ENCODE measurements around the gene NFKBIE.

DNA sequence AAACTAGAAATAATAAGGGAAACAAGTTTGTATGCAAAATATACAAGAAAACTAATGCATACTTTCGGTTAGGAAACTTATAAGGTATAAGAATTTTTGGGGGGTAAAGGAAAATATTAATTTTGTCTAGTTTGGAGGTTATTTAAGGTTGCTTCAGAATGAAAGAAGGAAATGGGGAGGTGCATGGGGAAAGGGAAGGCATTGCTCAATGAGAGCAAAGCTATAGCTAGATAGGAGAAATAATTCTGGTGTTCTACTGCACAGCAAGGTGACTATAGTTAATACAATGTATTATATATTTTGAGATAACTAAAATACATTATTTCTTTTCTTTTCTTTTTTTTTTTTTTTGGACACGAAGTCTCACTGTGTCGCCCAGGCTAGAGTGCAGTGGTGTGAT lies 54.1 kb downstream of the NFKBIE start:
- no peak for TF ChIP-seq TAF1 (conservative IDR thresholded peaks at IDR 0.05)
- TF ChIP-seq, protein P1, sequence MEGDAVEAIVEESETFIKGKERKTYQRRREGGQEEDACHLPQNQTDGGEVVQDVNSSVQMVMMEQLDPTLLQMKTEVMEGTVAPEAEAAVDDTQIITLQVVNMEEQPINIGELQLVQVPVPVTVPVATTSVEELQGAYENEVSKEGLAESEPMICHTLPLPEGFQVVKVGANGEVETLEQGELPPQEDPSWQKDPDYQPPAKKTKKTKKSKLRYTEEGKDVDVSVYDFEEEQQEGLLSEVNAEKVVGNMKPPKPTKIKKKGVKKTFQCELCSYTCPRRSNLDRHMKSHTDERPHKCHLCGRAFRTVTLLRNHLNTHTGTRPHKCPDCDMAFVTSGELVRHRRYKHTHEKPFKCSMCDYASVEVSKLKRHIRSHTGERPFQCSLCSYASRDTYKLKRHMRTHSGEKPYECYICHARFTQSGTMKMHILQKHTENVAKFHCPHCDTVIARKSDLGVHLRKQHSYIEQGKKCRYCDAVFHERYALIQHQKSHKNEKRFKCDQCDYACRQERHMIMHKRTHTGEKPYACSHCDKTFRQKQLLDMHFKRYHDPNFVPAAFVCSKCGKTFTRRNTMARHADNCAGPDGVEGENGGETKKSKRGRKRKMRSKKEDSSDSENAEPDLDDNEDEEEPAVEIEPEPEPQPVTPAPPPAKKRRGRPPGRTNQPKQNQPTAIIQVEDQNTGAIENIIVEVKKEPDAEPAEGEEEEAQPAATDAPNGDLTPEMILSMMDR (IDR thresholded peaks at IDR 0.05; ENCODE audit: low read depth, low read length, missing input control) = no peak
- no peak for TF ChIP-seq JUND (IDR thresholded peaks at IDR 0.05)
- TF ChIP-seq YY1 (IDR thresholded peaks at IDR 0.05) = no peak
- TF ChIP-seq, protein P2, sequence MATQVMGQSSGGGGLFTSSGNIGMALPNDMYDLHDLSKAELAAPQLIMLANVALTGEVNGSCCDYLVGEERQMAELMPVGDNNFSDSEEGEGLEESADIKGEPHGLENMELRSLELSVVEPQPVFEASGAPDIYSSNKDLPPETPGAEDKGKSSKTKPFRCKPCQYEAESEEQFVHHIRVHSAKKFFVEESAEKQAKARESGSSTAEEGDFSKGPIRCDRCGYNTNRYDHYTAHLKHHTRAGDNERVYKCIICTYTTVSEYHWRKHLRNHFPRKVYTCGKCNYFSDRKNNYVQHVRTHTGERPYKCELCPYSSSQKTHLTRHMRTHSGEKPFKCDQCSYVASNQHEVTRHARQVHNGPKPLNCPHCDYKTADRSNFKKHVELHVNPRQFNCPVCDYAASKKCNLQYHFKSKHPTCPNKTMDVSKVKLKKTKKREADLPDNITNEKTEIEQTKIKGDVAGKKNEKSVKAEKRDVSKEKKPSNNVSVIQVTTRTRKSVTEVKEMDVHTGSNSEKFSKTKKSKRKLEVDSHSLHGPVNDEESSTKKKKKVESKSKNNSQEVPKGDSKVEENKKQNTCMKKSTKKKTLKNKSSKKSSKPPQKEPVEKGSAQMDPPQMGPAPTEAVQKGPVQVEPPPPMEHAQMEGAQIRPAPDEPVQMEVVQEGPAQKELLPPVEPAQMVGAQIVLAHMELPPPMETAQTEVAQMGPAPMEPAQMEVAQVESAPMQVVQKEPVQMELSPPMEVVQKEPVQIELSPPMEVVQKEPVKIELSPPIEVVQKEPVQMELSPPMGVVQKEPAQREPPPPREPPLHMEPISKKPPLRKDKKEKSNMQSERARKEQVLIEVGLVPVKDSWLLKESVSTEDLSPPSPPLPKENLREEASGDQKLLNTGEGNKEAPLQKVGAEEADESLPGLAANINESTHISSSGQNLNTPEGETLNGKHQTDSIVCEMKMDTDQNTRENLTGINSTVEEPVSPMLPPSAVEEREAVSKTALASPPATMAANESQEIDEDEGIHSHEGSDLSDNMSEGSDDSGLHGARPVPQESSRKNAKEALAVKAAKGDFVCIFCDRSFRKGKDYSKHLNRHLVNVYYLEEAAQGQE (IDR thresholded peaks at IDR 0.05) = no peak
- TF ChIP-seq EGR1 (IDR thresholded peaks at IDR 0.05; ENCODE audit: low read depth in 2 of 2) = no peak
- TF ChIP-seq, protein P3, sequence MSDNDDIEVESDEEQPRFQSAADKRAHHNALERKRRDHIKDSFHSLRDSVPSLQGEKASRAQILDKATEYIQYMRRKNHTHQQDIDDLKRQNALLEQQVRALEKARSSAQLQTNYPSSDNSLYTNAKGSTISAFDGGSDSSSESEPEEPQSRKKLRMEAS (IDR thresholded peaks at IDR 0.05) = no peak
- TF ChIP-seq RAD21 (IDR thresholded peaks at IDR 0.05) = no peak
- TF ChIP-seq, protein P4, sequence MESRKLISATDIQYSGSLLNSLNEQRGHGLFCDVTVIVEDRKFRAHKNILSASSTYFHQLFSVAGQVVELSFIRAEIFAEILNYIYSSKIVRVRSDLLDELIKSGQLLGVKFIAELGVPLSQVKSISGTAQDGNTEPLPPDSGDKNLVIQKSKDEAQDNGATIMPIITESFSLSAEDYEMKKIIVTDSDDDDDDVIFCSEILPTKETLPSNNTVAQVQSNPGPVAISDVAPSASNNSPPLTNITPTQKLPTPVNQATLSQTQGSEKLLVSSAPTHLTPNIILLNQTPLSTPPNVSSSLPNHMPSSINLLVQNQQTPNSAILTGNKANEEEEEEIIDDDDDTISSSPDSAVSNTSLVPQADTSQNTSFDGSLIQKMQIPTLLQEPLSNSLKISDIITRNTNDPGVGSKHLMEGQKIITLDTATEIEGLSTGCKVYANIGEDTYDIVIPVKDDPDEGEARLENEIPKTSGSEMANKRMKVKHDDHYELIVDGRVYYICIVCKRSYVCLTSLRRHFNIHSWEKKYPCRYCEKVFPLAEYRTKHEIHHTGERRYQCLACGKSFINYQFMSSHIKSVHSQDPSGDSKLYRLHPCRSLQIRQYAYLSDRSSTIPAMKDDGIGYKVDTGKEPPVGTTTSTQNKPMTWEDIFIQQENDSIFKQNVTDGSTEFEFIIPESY (IDR thresholded peaks at IDR 0.05) = no peak
- no peak for TF ChIP-seq SP1 (IDR thresholded peaks at IDR 0.05)
- no peak for TF ChIP-seq GABPA (IDR thresholded peaks at IDR 0.05 in 1 of 2, conservative IDR thresholded peaks at IDR 0.05 in 1 of 2)
- TF ChIP-seq, protein P5, sequence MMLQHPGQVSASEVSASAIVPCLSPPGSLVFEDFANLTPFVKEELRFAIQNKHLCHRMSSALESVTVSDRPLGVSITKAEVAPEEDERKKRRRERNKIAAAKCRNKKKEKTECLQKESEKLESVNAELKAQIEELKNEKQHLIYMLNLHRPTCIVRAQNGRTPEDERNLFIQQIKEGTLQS (IDR thresholded peaks at IDR 0.05) = no peak

All from liver (tissue), 3 donors.